MM.1S (cell line): ENCODE measurements around the gene TGFA.

ENCODE experiments used
- DNase-seq: peaks from one replicate; pipeline ENCODE4 v3.0.0-alpha.2; 2015
- H2AFZ ChIP-seq: fragments of 300-600 bp; sonication (generic); 2 replicates; pipeline ENCODE4 v1.6.0; 2016; ENCODE audit warnings: antibody characterized with exemption, low read length
- H3F3A ChIP-seq: fragments of 300-600 bp; sonication (generic); 2 replicates; pipeline ENCODE4 v1.6.1; 2016; ENCODE audit warnings: mild to moderate bottlenecking, antibody characterized with exemption, low read length, moderate library complexity, mixed read lengths; ENCODE audit not compliant: insufficient read depth
- H3K27ac ChIP-seq: fragments of 300-600 bp; sonication (generic); 2 replicates; pipeline ENCODE4 v1.5.1; 2016; ENCODE audit warnings: mild to moderate bottlenecking, low read length
- H3K27me3 ChIP-seq: fragments of 300-600 bp; sonication (generic); replicated peaks from 2 replicates; pipeline ENCODE4 v1.6.0; 2016; ENCODE audit warnings: low read length; ENCODE audit not compliant: insufficient read depth
- H3K36me3 ChIP-seq: fragments of 300-600 bp; sonication (generic); replicated peaks from 2 replicates; pipeline ENCODE4 v1.6.1; 2016; ENCODE audit warnings: mild to moderate bottlenecking, low read length, mixed read lengths; ENCODE audit not compliant: insufficient read depth
- H3K4me1 ChIP-seq: fragments of 300-600 bp; sonication (generic); 2 replicates; pipeline ENCODE4 v1.6.1; 2016; ENCODE audit warnings: low read length, mixed read lengths
- H3K4me2 ChIP-seq: fragments of 300-600 bp; sonication (generic); 2 replicates; pipeline ENCODE4 v1.6.0; 2016; ENCODE audit warnings: low read depth, low read length
- H3K4me3 ChIP-seq: fragments of 300-600 bp; sonication (generic); 2 replicates; pipeline ENCODE4 v1.5.1; 2016; ENCODE audit warnings: low read length, mixed read lengths
- H3K79me2 ChIP-seq: fragments of 300-600 bp; sonication (generic); 2 replicates; pipeline ENCODE4 v1.6.1; 2016; ENCODE audit warnings: mixed run types, low read length, mixed read lengths
- H3K9ac ChIP-seq: fragments of 300-600 bp; sonication (generic); 2 replicates; pipeline ENCODE4 v1.6.1; 2016; ENCODE audit warnings: low read length, mixed read lengths
- H3K9me2 ChIP-seq: fragments of 300-600 bp; sonication (generic); replicated peaks from 2 replicates; pipeline ENCODE4 v1.6.1; 2016; ENCODE audit warnings: mild to moderate bottlenecking, low read length, mixed read lengths; ENCODE audit not compliant: insufficient read depth
- H3K9me3 ChIP-seq: fragments of 300-600 bp; sonication (generic); replicated peaks from 2 replicates; pipeline ENCODE4 v1.6.1; 2016; ENCODE audit warnings: mild to moderate bottlenecking, low read length, mixed read lengths; ENCODE audit not compliant: insufficient read depth
- H4K20me1 ChIP-seq: fragments of 300-600 bp; sonication (generic); 2 replicates; pipeline ENCODE4 v1.6.1; 2016; ENCODE audit warnings: mild to moderate bottlenecking, low read length, moderate library complexity, mixed read lengths; ENCODE audit not compliant: insufficient read depth
- EZH2 ChIP-seq: fragments of 300-600 bp; sonication (generic); optimal IDR thresholded peaks from 2 replicates; pipeline ENCODE3; 2017; ENCODE audit warnings: low read depth, mild to moderate bottlenecking, antibody characterized with exemption, low read length, mixed read lengths
- EZH2phosphoT487 ChIP-seq: fragments of 300-600 bp; sonication (generic); IDR thresholded peaks from 2 replicates; pipeline ENCODE4 v1.6.1; 2018; ENCODE audit warnings: antibody characterized with exemption, low read length
- TF ChIP-seq, protein P1 (sequence below): fragments of 300-600 bp; sonication (generic); IDR thresholded peaks from 2 replicates; pipeline ENCODE4 v1.5.1; 2016; ENCODE audit warnings: antibody characterized with exemption, low read length, mixed read lengths

TGFA gene

DNA sequence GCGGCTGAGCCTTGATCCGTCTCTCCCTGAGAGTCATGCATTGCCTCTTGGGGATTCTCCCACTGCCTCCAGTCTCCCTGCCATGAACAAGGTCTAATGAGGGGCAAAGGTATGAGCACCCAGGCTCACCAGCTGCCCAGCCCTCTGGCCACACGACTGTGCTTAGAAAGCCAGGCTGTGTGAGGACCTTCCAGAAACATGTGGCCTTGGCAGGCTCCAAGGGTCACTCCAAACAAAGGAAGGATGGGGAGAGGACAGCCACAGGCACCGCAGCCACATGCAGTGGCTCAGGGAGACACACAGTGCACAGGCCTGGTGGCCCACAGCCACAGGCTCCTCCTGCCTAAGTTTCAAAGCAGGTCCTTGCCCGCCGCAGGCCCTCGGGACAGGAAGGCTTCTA is 35.8 kb downstream of the TGFA start:
- peaks cover 11% of the 10 kb centered on the region; the same call in 1 of the 2 replicates for H3K79me2 ChIP-seq
- 0 out of 2 replicates have a peak, but pooled peaks cover 7% of the 10 kb centered on the region for H3K4me1 ChIP-seq
- H4K20me1 ChIP-seq: no peaks in the 10 kb centered on the region
- no peak for DNase-seq
- TF ChIP-seq EZH2 (no peak), EZH2phosphoT487 (no peak)
- no peaks in the 10 kb centered on the region for H3K9me3 ChIP-seq
- no peaks in the 10 kb centered on the region for H3K27me3 ChIP-seq
- no peaks in the 10 kb centered on the region for H3K36me3 ChIP-seq
- no peak overlapping the region for H3K4me2 ChIP-seq
- no peak overlapping the region for H3K4me3 ChIP-seq
- H3K27ac ChIP-seq: no peak overlapping the region
- no peak overlapping the region for H3K9ac ChIP-seq
- H2AFZ ChIP-seq: no peak overlapping the region
- no peaks in the 10 kb centered on the region for H3K9me2 ChIP-seq
- H3F3A ChIP-seq: no peaks in the 10 kb centered on the region

DNA sequence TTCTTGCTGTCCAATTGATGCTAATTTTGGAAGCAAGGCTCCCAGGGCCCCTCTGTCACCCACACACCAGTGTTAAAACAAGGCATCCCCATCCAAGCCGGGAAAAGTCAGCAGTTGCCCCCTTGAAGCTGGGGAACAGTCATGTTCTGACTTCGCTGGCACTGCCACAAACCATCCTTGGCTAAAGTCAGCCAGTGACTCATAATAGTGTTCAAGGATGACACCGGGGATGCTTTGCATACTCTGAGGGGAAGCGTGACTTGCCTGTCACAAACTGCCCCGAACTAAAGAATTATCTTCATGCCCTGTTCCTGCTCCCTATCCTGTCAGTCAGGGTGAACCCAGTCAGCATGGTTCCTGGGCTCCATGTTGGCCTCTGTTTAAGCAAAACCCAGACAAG is 37.0 kb downstream of the TGFA start:
- no peaks in the 10 kb centered on the region for H3K27me3 ChIP-seq
- H3K4me1 ChIP-seq: 0 out of 2 replicates have a peak, but pooled peaks cover 7% of the 10 kb centered on the region
- H3K4me3 ChIP-seq: no peak overlapping the region
- peaks cover 11% of the 10 kb centered on the region; the same call in 1 of the 2 replicates for H3K79me2 ChIP-seq
- no peak overlapping the region for H2AFZ ChIP-seq
- DNase-seq: no peak
- H3F3A ChIP-seq: no peaks in the 10 kb centered on the region
- H3K9me3 ChIP-seq: no peaks in the 10 kb centered on the region
- H4K20me1 ChIP-seq: no peaks in the 10 kb centered on the region
- TF ChIP-seq, protein P1, sequence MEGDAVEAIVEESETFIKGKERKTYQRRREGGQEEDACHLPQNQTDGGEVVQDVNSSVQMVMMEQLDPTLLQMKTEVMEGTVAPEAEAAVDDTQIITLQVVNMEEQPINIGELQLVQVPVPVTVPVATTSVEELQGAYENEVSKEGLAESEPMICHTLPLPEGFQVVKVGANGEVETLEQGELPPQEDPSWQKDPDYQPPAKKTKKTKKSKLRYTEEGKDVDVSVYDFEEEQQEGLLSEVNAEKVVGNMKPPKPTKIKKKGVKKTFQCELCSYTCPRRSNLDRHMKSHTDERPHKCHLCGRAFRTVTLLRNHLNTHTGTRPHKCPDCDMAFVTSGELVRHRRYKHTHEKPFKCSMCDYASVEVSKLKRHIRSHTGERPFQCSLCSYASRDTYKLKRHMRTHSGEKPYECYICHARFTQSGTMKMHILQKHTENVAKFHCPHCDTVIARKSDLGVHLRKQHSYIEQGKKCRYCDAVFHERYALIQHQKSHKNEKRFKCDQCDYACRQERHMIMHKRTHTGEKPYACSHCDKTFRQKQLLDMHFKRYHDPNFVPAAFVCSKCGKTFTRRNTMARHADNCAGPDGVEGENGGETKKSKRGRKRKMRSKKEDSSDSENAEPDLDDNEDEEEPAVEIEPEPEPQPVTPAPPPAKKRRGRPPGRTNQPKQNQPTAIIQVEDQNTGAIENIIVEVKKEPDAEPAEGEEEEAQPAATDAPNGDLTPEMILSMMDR: no peak
- no peak overlapping the region for H3K9ac ChIP-seq
- H3K36me3 ChIP-seq: no peaks in the 10 kb centered on the region
- H3K27ac ChIP-seq: no peak overlapping the region
- no peak overlapping the region for H3K4me2 ChIP-seq
- H3K9me2 ChIP-seq: no peaks in the 10 kb centered on the region

DNA sequence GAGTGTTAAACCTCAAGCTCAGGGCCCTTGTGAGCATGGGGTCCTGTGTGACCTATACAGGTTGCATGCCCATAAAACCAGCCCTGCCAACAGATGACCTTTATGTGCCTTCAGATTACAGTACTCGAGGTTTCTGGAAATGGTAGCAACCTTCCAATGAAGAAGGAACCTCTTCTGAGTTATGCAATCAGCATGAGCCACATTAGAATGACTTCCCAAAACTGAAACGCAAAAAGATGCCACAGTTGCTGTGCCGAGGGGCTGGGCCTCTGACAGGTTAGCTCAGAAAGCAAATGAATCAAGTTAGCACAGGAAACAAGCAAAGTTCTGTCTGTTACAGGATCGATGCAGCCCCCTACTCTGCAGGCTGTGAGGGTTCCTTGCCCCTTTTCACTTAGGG is 37.7 kb downstream of the TGFA start:
- H3K36me3 ChIP-seq: no peaks in the 10 kb centered on the region
- no peaks in the 10 kb centered on the region for H4K20me1 ChIP-seq
- H3K9me2 ChIP-seq: no peaks in the 10 kb centered on the region
- 0 out of 2 replicates have a peak, but pooled peaks cover 7% of the 10 kb centered on the region for H3K4me1 ChIP-seq
- no peak for DNase-seq
- H3K4me3 ChIP-seq: no peak overlapping the region
- H3K79me2 ChIP-seq: peaks cover 11% of the 10 kb centered on the region; the same call in 1 of the 2 replicates
- H3K27ac ChIP-seq: no peak overlapping the region
- no peak overlapping the region for H3K9ac ChIP-seq
- no peak for TF ChIP-seq EZH2
- TF ChIP-seq, protein P1: no peak
- no peak for TF ChIP-seq EZH2phosphoT487
- no peaks in the 10 kb centered on the region for H3K27me3 ChIP-seq
- no peak overlapping the region for H2AFZ ChIP-seq
- no peaks in the 10 kb centered on the region for H3K9me3 ChIP-seq
- H3F3A ChIP-seq: no peaks in the 10 kb centered on the region
- no peak overlapping the region for H3K4me2 ChIP-seq

DNA sequence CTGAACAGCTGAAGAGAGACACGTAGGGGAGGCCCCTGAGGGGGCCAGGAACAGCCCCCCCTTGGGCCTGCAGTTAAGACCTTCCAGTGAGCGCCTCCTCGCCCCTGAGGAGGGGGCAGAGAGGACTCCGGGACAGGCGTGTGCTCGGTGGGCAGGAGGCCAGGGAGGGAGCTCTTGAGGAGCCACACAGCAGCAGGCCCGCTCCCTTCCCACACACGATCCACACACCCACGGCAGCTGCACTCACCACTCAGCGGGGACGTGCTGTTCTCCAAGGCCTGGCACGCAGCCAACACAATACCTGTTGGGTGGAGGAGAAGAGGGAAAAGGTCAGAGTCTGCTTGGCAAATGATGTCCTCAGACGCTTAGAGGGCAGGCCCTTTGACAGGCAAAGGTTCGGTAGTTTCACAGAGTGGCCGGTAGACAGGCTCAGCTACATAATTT is 39.0 kb downstream of the TGFA start:
- Histone ChIP-seq H3K36me3 (no peaks in the 10 kb centered on the region), H3K9me2 (no peaks in the 10 kb centered on the region), H3K9me3 (no peaks in the 10 kb centered on the region), H2AFZ (no peak overlapping the region), H3K27ac (no peak overlapping the region), H3K79me2 (peaks cover 7% of the 10 kb centered on the region; the same call in 1 of the 2 replicates), H3K4me3 (no peak overlapping the region), H4K20me1 (no peaks in the 10 kb centered on the region), H3F3A (no peaks in the 10 kb centered on the region), H3K9ac (no peak overlapping the region), H3K27me3 (no peaks in the 10 kb centered on the region), H3K4me2 (no peak overlapping the region), H3K4me1 (0 out of 2 replicates have a peak, but pooled peaks cover 7% of the 10 kb centered on the region)
- DNase-seq: no peak
- TF ChIP-seq EZH2 (no peak), EZH2phosphoT487 (no peak)
- TF ChIP-seq, protein P1: no peak
